KMS-11 (cell line): ENCODE measurements around the gene UBE4B.

ENCODE experiments used
- H2AFZ ChIP-seq: fragments of 200-600 bp; sonication (generic); 2 replicates; pipeline ENCODE4 v1.6.1; 2016; ENCODE audit warnings: antibody characterized with exemption, mixed run types, low read depth
- H3K27ac ChIP-seq: fragments of 200-600 bp; sonication (generic); 2 replicates; pipeline ENCODE4 v1.6.1; 2016; ENCODE audit warnings: mild to moderate bottlenecking, mixed run types
- H3K27me3 ChIP-seq: fragments of 200-600 bp; sonication (generic); 2 replicates; pipeline ENCODE4 v1.6.1; 2017; ENCODE audit warnings: mild to moderate bottlenecking, low read depth, mixed run types, moderate library complexity; ENCODE audit not compliant: insufficient read depth
- H3K36me3 ChIP-seq: fragments of 200-600 bp; sonication (generic); 2 replicates; pipeline ENCODE4 v1.6.1; 2017; ENCODE audit warnings: mild to moderate bottlenecking, mixed run types; ENCODE audit not compliant: insufficient read depth
- H3K4me1 ChIP-seq: fragments of 200-600 bp; sonication (generic); 2 replicates; pipeline ENCODE4 v1.6.1; 2016; ENCODE audit warnings: mild to moderate bottlenecking, low read depth, mixed run types; ENCODE audit not compliant: poor library complexity, severe bottlenecking
- H3K4me2 ChIP-seq: fragments of 200-600 bp; sonication (generic); 2 replicates; pipeline ENCODE4 v1.7.0; 2016; ENCODE audit warnings: mild to moderate bottlenecking, mixed run types
- H3K4me3 ChIP-seq: fragments of 200-600 bp; sonication (generic); IDR thresholded peaks from 2 replicates; pipeline ENCODE4 v1.6.1; 2017; ENCODE audit warnings: low read depth, low read length, mixed read lengths; ENCODE audit not compliant: insufficient read depth
- H3K79me2 ChIP-seq: fragments of 200-600 bp; sonication (generic); 2 replicates; pipeline ENCODE4 v1.6.1; 2016; ENCODE audit warnings: low read depth, mixed run types; ENCODE audit not compliant: insufficient read depth
- H3K9ac ChIP-seq: fragments of 200-600 bp; sonication (generic); 2 replicates; pipeline ENCODE4 v1.6.1; 2016; ENCODE audit warnings: mild to moderate bottlenecking, mixed run types
- H4K20me1 ChIP-seq: fragments of 200-600 bp; sonication (generic); 2 replicates; pipeline ENCODE4 v1.6.1; 2016; ENCODE audit warnings: mild to moderate bottlenecking, mixed run types; ENCODE audit not compliant: insufficient read depth
- CTCF ChIP-seq: fragments of 200-600 bp; sonication (generic); conservative IDR thresholded peaks from 2 replicates; pipeline ENCODE4 v1.6.1; 2017; ENCODE audit warnings: low read depth, mild to moderate bottlenecking, antibody characterized with exemption, low read length, moderate library complexity, mixed read lengths

UBE4B gene

DNA sequence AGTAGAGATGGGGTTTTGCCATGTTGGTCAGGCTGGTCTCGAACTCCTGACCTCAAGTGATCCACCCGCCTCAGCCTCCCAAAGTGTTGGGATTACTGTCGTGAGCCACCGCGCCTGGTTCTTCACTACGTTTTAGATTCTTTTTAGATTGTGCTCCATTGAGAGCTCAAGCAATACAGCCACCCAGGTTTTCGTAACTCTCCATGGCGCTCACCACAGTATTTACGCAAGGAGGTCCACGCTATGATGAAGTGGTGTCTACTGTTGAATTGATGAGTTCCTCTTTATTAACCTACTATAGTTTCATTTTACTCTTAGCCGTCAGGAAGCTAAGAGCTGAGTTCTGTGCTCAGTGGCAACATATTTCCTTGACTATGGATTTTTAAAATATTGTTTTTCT lies 175.8 kb downstream of the UBE4B start:
- no peaks in the 10 kb centered on the region for H4K20me1 ChIP-seq
- H3K4me3 ChIP-seq, result no peak overlapping the region
- H3K36me3 ChIP-seq, result no peaks in the 10 kb centered on the region
- no peak overlapping the region for H3K9ac ChIP-seq
- H3K79me2 ChIP-seq, result peaks cover 12% of the 10 kb centered on the region; the same call in 1 of the 2 replicates
- H2AFZ ChIP-seq, result no peak overlapping the region
- no peak for TF ChIP-seq CTCF
- no peaks in the 10 kb centered on the region for H3K27me3 ChIP-seq
- H3K27ac ChIP-seq, result no peak overlapping the region
- peaks cover 9% of the 10 kb centered on the region for H3K4me1 ChIP-seq
- H3K4me2 ChIP-seq, result no peak overlapping the region

- no peaks in the 10 kb centered on the region for H4K20me1 ChIP-seq
- H3K79me2 ChIP-seq, result peaks cover 15% of the 10 kb centered on the region; the same call in 1 of the 2 replicates
- H3K36me3 ChIP-seq, result no peaks in the 10 kb centered on the region
- peak overlapping the region; percentile 10; the same call in 1 of the 2 replicates for H3K27ac ChIP-seq
- H3K9ac ChIP-seq, result peak overlapping the region; percentile 65
- peak overlapping the region; percentile 94 for H2AFZ ChIP-seq
- H3K4me2 ChIP-seq, result peak overlapping the region; percentile 77
- H3K27me3 ChIP-seq, result no peaks in the 10 kb centered on the region
- H3K4me1 ChIP-seq, result peaks cover 9% of the 10 kb centered on the region
- peak overlapping the region; percentile 90 for H3K4me3 ChIP-seq
- no peak for TF ChIP-seq CTCF
Measured at GRCh38 chr1:10209590-10209904, 176.8 kb downstream of the UBE4B start.

DNA sequence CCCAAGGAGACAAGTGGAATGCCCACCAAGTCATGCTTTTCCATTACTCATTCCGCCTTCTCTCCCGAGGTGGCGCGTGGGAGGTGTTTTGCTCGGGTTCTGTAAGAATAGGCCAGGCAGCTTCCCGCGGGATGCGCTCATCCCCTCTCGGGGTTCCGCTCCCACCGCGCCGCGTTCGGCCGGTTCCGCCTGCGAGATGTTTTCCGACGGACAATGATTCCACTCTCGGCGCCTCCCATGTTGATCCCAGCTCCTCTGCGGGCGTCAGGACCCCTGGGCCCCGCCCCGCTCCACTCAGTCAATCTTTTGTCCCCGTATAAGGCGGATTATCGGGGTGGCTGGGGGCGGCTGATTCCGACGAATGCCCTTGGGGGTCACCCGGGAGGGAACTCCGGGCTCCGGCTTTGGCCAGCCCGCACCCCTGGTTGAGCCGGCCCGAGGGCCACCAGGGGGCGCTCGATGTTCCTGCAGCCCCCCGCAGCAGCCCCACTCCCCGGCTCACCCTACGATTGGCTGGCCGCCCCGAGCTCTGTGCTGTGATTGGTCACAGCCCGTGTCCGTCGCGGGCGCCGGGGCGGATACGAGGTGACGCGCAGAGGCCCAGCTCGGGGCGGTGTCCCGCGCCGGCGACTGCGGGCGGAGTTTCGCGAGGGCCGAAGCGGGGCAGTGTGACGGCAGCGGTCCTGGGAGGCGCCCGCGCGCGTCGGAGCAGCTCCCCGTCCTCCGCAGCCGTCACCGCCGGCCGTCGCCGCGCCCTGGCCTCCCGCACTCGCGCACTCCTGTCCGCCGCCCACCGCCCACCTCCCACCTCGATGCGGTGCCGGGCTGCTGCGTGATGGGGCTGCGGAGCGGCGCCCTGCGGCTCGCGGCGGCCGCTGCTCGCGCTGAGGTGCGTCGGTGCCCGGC lies 177.4 kb downstream of the UBE4B start, which contains the start of gene KIF1B:
Gene KIF1B (plus strand): TSS at position 666 of the 906 bp plus-strand sequence. CDS start 21,759 bp downstream, outside the sequence.
- Histone ChIP-seq H3K27ac (peak within 1 kb of the TSS; percentile 10; the same call in 1 of the 2 replicates), H2AFZ (peak within 1 kb of the TSS; percentile 94)
- TF ChIP-seq CTCF, result peak; percentile 92

GRCh38 chr1:10210841-10211804 lies 178.4 kb downstream of the UBE4B start:
- Histone ChIP-seq H3K36me3 (no peaks in the 10 kb centered on the region), H3K9ac (peak overlapping the region; percentile 65; the same call in 1 of the 2 replicates), H2AFZ (peak overlapping the region; percentile 94), H3K4me1 (peaks cover 15% of the 10 kb centered on the region), H4K20me1 (no peaks in the 10 kb centered on the region), H3K79me2 (peaks cover 24% of the 10 kb centered on the region; the same call in 1 of the 2 replicates), H3K27ac (no peak overlapping the region), H3K4me2 (peak overlapping the region; percentile 97), H3K27me3 (no peaks in the 10 kb centered on the region), H3K4me3 (peak overlapping the region; percentile 94)
- no peak for TF ChIP-seq CTCF

More for the DNA sequence above, 177.4 kb downstream of the UBE4B start, which contains the start of gene KIF1B:
- H4K20me1 ChIP-seq, result no peaks in the 10 kb centered on the region
- peaks cover 9% of the 10 kb centered on the region for H3K4me1 ChIP-seq
- peak within 1 kb of the TSS; percentile 94 for H3K4me3 ChIP-seq
- no peaks in the 10 kb centered on the region for H3K36me3 ChIP-seq
- peak within 1 kb of the TSS; percentile 97 for H3K4me2 ChIP-seq
- H3K79me2 ChIP-seq, result peaks cover 15% of the 10 kb centered on the region; the same call in 1 of the 2 replicates
- peak within 1 kb of the TSS; percentile 65 for H3K9ac ChIP-seq
- no peaks in the 10 kb centered on the region for H3K27me3 ChIP-seq
